Ammon's horn (tissue), 1 donor: ENCODE measurements around the gene MTMR8.

Source experiments
- DNase-seq: peaks from one replicate; pipeline ENCODE4 v3.0.0-alpha.2; 2016; ENCODE audit warnings: low spot score

The MTMR8 gene

GRCh38 chrX:64306712-64307111 is 88.5 kb downstream of the MTMR8 start:
- DNase-seq = no peak

- no peak for DNase-seq
Measured at GRCh38 chrX:64291123-64291522, 104.1 kb downstream of the MTMR8 start.

- no peak for DNase-seq
Measured at GRCh38 chrX:64265265-64265664, 130.0 kb downstream of the MTMR8 start.

GRCh38 chrX:64230123-64230970 is 164.9 kb downstream of the MTMR8 start, which contains the start of gene ASB12:
Gene ASB12, minus strand, starts transcription at chrX:64230607. Its CDS starts 4,957 bp downstream, at chrX:64225650.
- no peak for DNase-seq

GRCh38 chrX:64229154-64229553 is 166.1 kb downstream of the MTMR8 start:
- DNase-seq = no peak
